CD4-positive, alpha-beta T cell (primary cell): ENCODE data around the gene TEX47. TPM values are rescaled to one million over a fixed set of nuclear protein-coding genes. Genes with fewer than 3 reads are reported as not detected.

Source experiments
- ATAC-seq: fragments of 200-7000 bp; cut with Tn5 transposase; one replicate; pipeline ENCODE4 v1.10.0; 2022; ENCODE audit warnings: mild to moderate bottlenecking; ENCODE audit not compliant: poor library complexity
- CTCF ChIA-PET: fragments of 350-600 bp; sonication (Branson Sonifier 250); formaldehyde crosslinking; loops from one replicate; lab custom pipeline; 2021; ENCODE audit warnings: antibody characterized with exemption, inconsistent platforms; lab: Charles Lee
- POLR2A ChIA-PET: fragments of 350-600 bp; sonication (Branson Sonifier 250); formaldehyde crosslinking; loops from one replicate; lab custom pipeline; 2021; ENCODE audit warnings: antibody characterized with exemption, inconsistent platforms; lab: Charles Lee
- DNase-seq, 14 experiments: peaks; one replicate each; pipeline ENCODE4 v3.0.0-alpha.2; 2013 to 2020; ENCODE audit warnings: mixed read lengths in 2 of 14
- H3K27ac ChIP-seq, 2 donors: one replicate each; pipeline versions ENCODE4 v1.5.1 to v1.7.0; 2013; ENCODE audit warnings: low read length in 2 of 2, low read depth in 1 of 2, mild to moderate bottlenecking in 1 of 2
- H3K27me3 ChIP-seq, 2 experiments: 1 replicate in 1 of 2; 2 replicates in 1 of 2; pipeline versions ENCODE4 v1.6.1 to v1.7.0; 2013; ENCODE audit warnings: low read length in 2 of 2, control low read depth in 1 of 2, mild to moderate bottlenecking in 1 of 2, moderate library complexity in 1 of 2; ENCODE audit not compliant: insufficient read depth in 2 of 2, control insufficient read depth in 1 of 2
- H3K36me3 ChIP-seq: one replicate; pipeline ENCODE4 v1.6.1; 2013; ENCODE audit warnings: low read length, control low read depth; ENCODE audit not compliant: insufficient read depth
- H3K4me1 ChIP-seq: one replicate; pipeline ENCODE4 v1.6.1; 2013; ENCODE audit warnings: low read length, control low read depth; ENCODE audit not compliant: insufficient read depth
- H3K4me3 ChIP-seq: one replicate; pipeline ENCODE4 v1.5.1; 2013; ENCODE audit warnings: mild to moderate bottlenecking, low read length, moderate library complexity
- H3K9me3 ChIP-seq, 2 experiments: 1 replicate in 1 of 2; 2 replicates in 1 of 2; pipeline versions ENCODE4 v1.6.1 to v1.7.0; 2013; ENCODE audit warnings: low read length in 2 of 2, mild to moderate bottlenecking in 2 of 2, control low read depth in 1 of 2, moderate library complexity in 1 of 2; ENCODE audit not compliant: control insufficient read depth in 1 of 2, insufficient read depth in 1 of 2
- H3K27ac Mint-ChIP-seq: one replicate; pipeline ENCODE4 v1.8.0; 2020; ENCODE audit warnings: mixed read lengths
- H3K27me3 Mint-ChIP-seq: one replicate; pipeline ENCODE4 v1.8.0; 2021; ENCODE audit warnings: mixed read lengths
- H3K36me3 Mint-ChIP-seq: one replicate; pipeline ENCODE4 v1.8.0; 2021; ENCODE audit warnings: low read depth, mixed read lengths
- H3K4me1 Mint-ChIP-seq: one replicate; pipeline ENCODE4 v1.8.0; 2021; ENCODE audit warnings: low read depth, mixed read lengths
- H3K4me3 Mint-ChIP-seq: one replicate; pipeline ENCODE4 v1.8.0; 2020; ENCODE audit warnings: mild to moderate bottlenecking, mixed read lengths
- H3K9me3 Mint-ChIP-seq: one replicate; pipeline ENCODE4 v1.8.0; 2020; ENCODE audit warnings: mixed read lengths
- CTCF ChIP-seq: fragments of 200-600 bp; IDR thresholded peaks from one replicate; pipeline ENCODE4 v1.8.0; 2022; ENCODE audit warnings: antibody characterized with exemption, mild to moderate bottlenecking
- intact Hi-C, 2 experiments: fragments of 100-400 bp; cut with DNase I in 1 of 2; cut with micrococcal nuclease in 1 of 2; formaldehyde crosslinking; loops; one replicate each; pipeline versions ENCODE4 v1.15.1 to v1.9.0; 2023 to 2025; cut with DNase I, micrococcal nuclease
- total RNA-seq, 174 experiments: library from RNA in 2 of 174; stranded (reverse) in 2 of 174; gene quantifications; one replicate each; pipeline ENCODE4 v1.2.3 and lab custom pipeline; 2021 to 2026

TEX47 gene
- total RNA-seq, 2 experiments from 2014 or later, result not detected

GRCh38 chr7:88746126-88746525 lies 49.4 kb downstream of the TEX47 start:
- Mint-ChIP-seq H3K4me3 (no peak overlapping the region), H3K27me3 (no peaks in the 10 kb centered on the region), H3K27ac (no peak overlapping the region), H3K4me1 (no peaks in the 10 kb centered on the region), H3K9me3 (no peaks in the 10 kb centered on the region), H3K36me3 (no peaks in the 10 kb centered on the region)
- ATAC-seq (no peak), DNase-seq (no peak)
- CTCF ChIA-PET, result no interaction called here
- TF ChIP-seq CTCF, result no peak
- H3K27ac ChIP-seq, result no peak overlapping the region
- H3K4me1 ChIP-seq, result no peaks in the 10 kb centered on the region
- POLR2A ChIA-PET, result no interaction called here
- no peaks in the 10 kb centered on the region for H3K36me3 ChIP-seq
- intact Hi-C loops, result no loop called here
- no peaks in the 10 kb centered on the region for H3K27me3 ChIP-seq
- H3K9me3 ChIP-seq, result no peaks in the 10 kb centered on the region
- H3K4me3 ChIP-seq, result no peak overlapping the region

Other genes with a start within 250 kb of the TEX47 start
- gene ZNF804B, start 36.0 kb downstream of the TEX47 start, total RNA-seq, result not detected